HepG2 (cell line): ENCODE measurements around the gene OTP. TPM values are rescaled to one million over a fixed set of nuclear protein-coding genes. Genes with fewer than 3 reads are reported as not detected.

Source experiments
- ARID4A ChIP-seq: sonication (generic); formaldehyde crosslinking; IDR thresholded peaks from 2 replicates; pipeline ENCODE4 v1.5.0; 2020; ENCODE audit warnings: mild to moderate bottlenecking, missing genetic modification reagents, borderline replicate concordance
- FOSL1 ChIP-seq: sonication (generic); formaldehyde crosslinking; IDR thresholded peaks from 2 replicates; pipeline ENCODE4 v1.9.0; 2021; ENCODE audit warnings: missing genetic modification reagents, borderline replicate concordance
- KLF13 ChIP-seq: sonication (generic); formaldehyde crosslinking; IDR thresholded peaks from 2 replicates; pipeline ENCODE4 v1.4.0; 2020; ENCODE audit warnings: mild to moderate bottlenecking, missing genetic modification reagents
- NCOR1 ChIP-seq: fragments of 200-600 bp; sonication (generic); IDR thresholded peaks from 2 replicates; pipeline ENCODE4 v1.7.0; 2017; ENCODE audit warnings: antibody characterized with exemption, low read length, borderline replicate concordance
- ZNF124 ChIP-seq: sonication (generic); formaldehyde crosslinking; IDR thresholded peaks from 2 replicates; pipeline ENCODE4 v1.4.0; 2020; ENCODE audit warnings: missing genetic modification reagents
- ZNF20 ChIP-seq: sonication (generic); formaldehyde crosslinking; IDR thresholded peaks from 2 replicates; pipeline ENCODE4 v1.4.0; 2020; ENCODE audit warnings: mild to moderate bottlenecking, moderate library complexity, missing genetic modification reagents
- polyA plus RNA-seq, 8 experiments: library from polyadenylated mRNA; depleted of rRNA in 3 of 8; stranded (reverse) in 7 of 8; unstranded in 1 of 8; fragments of >200 nt; fragmentation: Illumina TruSeq in 4 of 8; extraction: Trizol in 4 of 8; gene quantifications; 2 replicates each; pipeline versions ENCODE4 v1.2.1 to v1.2.3, GENCODE V29; 2011 to 2016; ENCODE audit warnings: low read depth in 4 of 8, missing spikeins in 1 of 8, mixed read lengths in 1 of 8; ENCODE audit not compliant: insufficient read depth in 1 of 8
- total RNA-seq, 5 experiments: library from RNA; depleted of rRNA; stranded (reverse); fragments of >200 nt; fragmentation: Illumina TruSeq; extraction: Trizol; gene quantifications; 2 replicates each; pipeline ENCODE4 v1.2.3, GENCODE V29; 2016; ENCODE audit warnings: low read depth in 1 of 5
- TF ChIP-seq, protein P1 (sequence below): sonication (generic); formaldehyde crosslinking; IDR thresholded peaks from 2 replicates; pipeline ENCODE4 v1.5.0; 2020; ENCODE audit warnings: missing genetic modification reagents, mild to moderate bottlenecking, borderline replicate concordance

Gene OTP
- total and polyA plus RNA-seq, 2 of the 13 experiments (the other 11 are each of a cell fraction or from before 2014, with no cell fraction given), result not detected

DNA sequence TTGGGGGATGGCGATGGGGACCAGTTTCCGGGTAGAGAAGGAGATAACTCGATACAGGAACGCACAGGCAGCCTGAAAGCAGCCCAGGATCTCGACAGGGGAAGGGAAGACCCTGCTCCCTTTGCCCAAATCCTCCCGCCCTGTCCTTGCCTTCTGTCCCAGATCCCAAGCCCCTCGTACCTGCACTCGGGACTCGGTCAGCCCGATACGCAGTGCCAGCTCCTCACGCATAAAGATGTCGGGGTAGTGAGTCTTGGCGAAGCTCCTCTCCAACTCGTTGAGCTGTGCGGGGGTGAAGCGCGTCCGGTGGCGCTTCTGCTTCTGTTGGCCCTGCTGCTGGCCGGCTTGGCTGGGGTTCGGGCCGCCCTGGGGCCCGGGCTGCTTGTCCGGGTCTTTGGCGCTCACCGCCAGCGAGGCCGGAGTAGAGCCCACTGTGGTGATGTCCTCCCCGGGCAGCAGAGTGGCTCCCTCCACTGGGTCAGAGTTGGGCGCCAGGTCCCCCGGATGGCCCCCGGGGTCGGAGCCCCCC is 1.8 kb downstream of the OTP start (continued):
- no peak for TF ChIP-seq ARID4A (CRISPR knock-in tag)
- TF ChIP-seq ZNF124 (CRISPR knock-in tag), result no peak
- TF ChIP-seq, protein P1, sequence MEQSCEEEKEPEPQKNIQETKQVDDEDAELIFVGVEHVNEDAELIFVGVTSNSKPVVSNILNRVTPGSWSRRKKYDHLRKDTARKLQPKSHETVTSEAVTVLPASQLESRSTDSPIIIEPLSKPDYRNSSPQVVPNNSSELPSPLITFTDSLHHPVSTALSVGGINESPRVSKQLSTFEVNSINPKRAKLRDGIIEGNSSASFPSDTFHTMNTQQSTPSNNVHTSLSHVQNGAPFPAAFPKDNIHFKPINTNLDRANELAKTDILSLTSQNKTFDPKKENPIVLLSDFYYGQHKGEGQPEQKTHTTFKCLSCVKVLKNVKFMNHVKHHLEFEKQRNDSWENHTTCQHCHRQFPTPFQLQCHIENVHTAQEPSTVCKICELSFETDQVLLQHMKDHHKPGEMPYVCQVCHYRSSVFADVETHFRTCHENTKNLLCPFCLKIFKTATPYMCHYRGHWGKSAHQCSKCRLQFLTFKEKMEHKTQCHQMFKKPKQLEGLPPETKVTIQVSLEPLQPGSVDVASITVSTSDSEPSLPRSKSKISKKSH (CRISPR knock-in tag), result no peak
- no peak for TF ChIP-seq KLF13
- TF ChIP-seq NCOR1, result no peak
- no peak for TF ChIP-seq ZNF20 (CRISPR knock-in tag)
- TF ChIP-seq FOSL1 (CRISPR knock-in tag), result no peak
